Lower lobe of right lung (tissue), 2 donors: ENCODE measurements around the gene ARHGAP4. TPM values are rescaled to one million over a fixed set of nuclear protein-coding genes. Genes with fewer than 3 reads are reported as not detected.

Experiments
- ATAC-seq, 2 donors: fragments of 200-7000 bp; cut with Tn5 transposase; one replicate each; pipeline ENCODE4 v1.9.1; 2020 to 2022; ENCODE audit warnings: mild to moderate bottlenecking in 2 of 2, moderate library complexity in 2 of 2
- DNase-seq: peaks from one replicate; pipeline ENCODE4 v3.0.0-alpha.2; 2020
- H3K27ac ChIP-seq: fragments of 200-600 bp; one replicate; pipeline ENCODE4 v1.8.0; 2022
- H3K27me3 ChIP-seq: fragments of 200-600 bp; one replicate; pipeline ENCODE4 v1.8.0; 2022; ENCODE audit warnings: low read depth
- H3K36me3 ChIP-seq: fragments of 200-600 bp; one replicate; pipeline ENCODE4 v1.8.0; 2022; ENCODE audit warnings: mild to moderate bottlenecking
- H3K4me1 ChIP-seq: fragments of 200-600 bp; one replicate; pipeline ENCODE4 v1.8.0; 2022
- H3K4me3 ChIP-seq: fragments of 200-600 bp; one replicate; pipeline ENCODE4 v1.8.0; 2022; ENCODE audit warnings: mild to moderate bottlenecking
- H3K9me3 ChIP-seq: fragments of 200-600 bp; one replicate; pipeline ENCODE4 v1.8.0; 2022
- CTCF ChIP-seq: fragments of 200-600 bp; IDR thresholded peaks from one replicate; pipeline ENCODE4 v1.8.0; 2022; ENCODE audit warnings: antibody characterized with exemption, mild to moderate bottlenecking
- intact Hi-C: fragments of 100-400 bp; cut with DNase I; formaldehyde crosslinking; loops from one replicate; pipeline ENCODE4 v1.11.0; 2022
- total RNA-seq: library from RNA; stranded (reverse); fragmentation: NEBNext Ultra II Directional; extraction: Animal tissue kit (Norgen Biotek cat#: 25700); gene quantifications from one replicate; pipeline ENCODE4 v1.2.1, GENCODE V29; 2021
- donor health status: DM: no; HTN: yes; CAD: no; lungs with severe emphysema.

Gene ARHGAP4
- total RNA-seq, 1 donor from 2014 or later: 70.7 TPM

GRCh38 chrX:153917869-153918268, 8.2 kb downstream of the ARHGAP4 start:
- Histone ChIP-seq H3K27me3 (no peaks in the 10 kb centered on the region), H3K4me1 (peaks cover 22% of the 10 kb centered on the region), H3K27ac (no peak overlapping the region), H3K36me3 (peaks cover 8% of the 10 kb centered on the region), H3K4me3 (no peak overlapping the region), H3K9me3 (no peaks in the 10 kb centered on the region)
- DNase-seq (no peak), ATAC-seq (no peak)
- no peak for TF ChIP-seq CTCF
- intact Hi-C loops: no loop called here

- H3K27me3 ChIP-seq: no peaks in the 10 kb centered on the region
These were observed 12.4 kb downstream of the ARHGAP4 start for GRCh38 chrX:153913701-153914100.

GRCh38 chrX:153913211-153913610, 12.9 kb downstream of the ARHGAP4 start:
- Histone ChIP-seq H3K27me3 (no peaks in the 10 kb centered on the region), H3K27ac (no peak overlapping the region), H3K4me3 (no peak overlapping the region), H3K36me3 (peaks cover 9% of the 10 kb centered on the region), H3K4me1 (no peaks in the 10 kb centered on the region), H3K9me3 (no peaks in the 10 kb centered on the region)
- no peak for ATAC-seq
- intact Hi-C loops: no loop called here
- TF ChIP-seq CTCF: no peak
- no peak for DNase-seq

More at GRCh38 chrX:153913701-153914100, 12.4 kb downstream of the ARHGAP4 start:
- ATAC-seq (no peak), DNase-seq (no peak)
- H3K36me3 ChIP-seq: peaks cover 14% of the 10 kb centered on the region
- no peak overlapping the region for H3K27ac ChIP-seq
- H3K4me1 ChIP-seq: no peaks in the 10 kb centered on the region
- intact Hi-C loops: no loop called here
- no peaks in the 10 kb centered on the region for H3K9me3 ChIP-seq
- H3K4me3 ChIP-seq: no peak overlapping the region
- no peak for TF ChIP-seq CTCF

- Histone ChIP-seq H3K9me3 (no peaks in the 10 kb centered on the region), H3K4me1 (no peaks in the 10 kb centered on the region), H3K36me3 (peaks cover 8% of the 10 kb centered on the region), H3K4me3 (no peak overlapping the region), H3K27ac (no peak overlapping the region), H3K27me3 (no peaks in the 10 kb centered on the region)
- DNase-seq (no peak), ATAC-seq (no peak)
- intact Hi-C loops: no loop called here
- no peak for TF ChIP-seq CTCF
These were observed 14.3 kb downstream of the ARHGAP4 start for GRCh38 chrX:153911798-153912197.

GRCh38 chrX:153910446-153910845, 15.6 kb downstream of the ARHGAP4 start:
- Histone ChIP-seq H3K27ac (no peak overlapping the region), H3K27me3 (no peaks in the 10 kb centered on the region), H3K9me3 (no peaks in the 10 kb centered on the region), H3K36me3 (peaks cover 8% of the 10 kb centered on the region), H3K4me3 (no peak overlapping the region), H3K4me1 (no peaks in the 10 kb centered on the region)
- no peak for TF ChIP-seq CTCF
- intact Hi-C loops: no loop called here
- ATAC-seq (no peak), DNase-seq (no peak)

- intact Hi-C loops: no loop called here
- peaks cover 8% of the 10 kb centered on the region for H3K36me3 ChIP-seq
- peaks cover 2% of the 10 kb centered on the region for H3K4me1 ChIP-seq
- TF ChIP-seq CTCF: no peak
- ATAC-seq: no peak
- no peaks in the 10 kb centered on the region for H3K27me3 ChIP-seq
- H3K4me3 ChIP-seq: no peak overlapping the region
- H3K9me3 ChIP-seq: no peaks in the 10 kb centered on the region
- no peak for DNase-seq
- no peak overlapping the region for H3K27ac ChIP-seq
These were observed 16.1 kb downstream of the ARHGAP4 start for GRCh38 chrX:153909980-153910360.
